ENCODE data around the gene TXNRD1. TPM values are rescaled to one million over a fixed set of nuclear protein-coding genes. Genes with fewer than 3 reads are reported as not detected.

The TXNRD1 gene
- total and polyA plus RNA-seq, 9 donors, result 30.2 to 44.2 (median 40.8) TPM

GRCh38 chr12:104369708-104370107 lies 154.1 kb downstream of the TXNRD1 start:
- H3K4me3 ChIP-seq (ENCODE audit: low read length), result no peak overlapping the region
- H3K27me3 ChIP-seq (ENCODE audit: control insufficient read depth, insufficient read depth, low read length), result no peaks in the 10 kb centered on the region
- H3K9me3 ChIP-seq (replicated peaks; ENCODE audit: control insufficient read depth, low read depth, low read length), result peaks cover 8% of the 10 kb centered on the region
- no peak for DNase-seq
- H3K27ac ChIP-seq (ENCODE audit: low read length), result no peak overlapping the region
- no peaks in the 10 kb centered on the region for H3K4me1 ChIP-seq (ENCODE audit: control insufficient read depth, insufficient read depth, low read length)
- H3K36me3 ChIP-seq (ENCODE audit: control insufficient read depth, insufficient read depth, low read length), result no peaks in the 10 kb centered on the region
- no CpG with 5 or more reads among the region's 2 CpGs for WGBS (ENCODE audit: insufficient coverage)

DNA sequence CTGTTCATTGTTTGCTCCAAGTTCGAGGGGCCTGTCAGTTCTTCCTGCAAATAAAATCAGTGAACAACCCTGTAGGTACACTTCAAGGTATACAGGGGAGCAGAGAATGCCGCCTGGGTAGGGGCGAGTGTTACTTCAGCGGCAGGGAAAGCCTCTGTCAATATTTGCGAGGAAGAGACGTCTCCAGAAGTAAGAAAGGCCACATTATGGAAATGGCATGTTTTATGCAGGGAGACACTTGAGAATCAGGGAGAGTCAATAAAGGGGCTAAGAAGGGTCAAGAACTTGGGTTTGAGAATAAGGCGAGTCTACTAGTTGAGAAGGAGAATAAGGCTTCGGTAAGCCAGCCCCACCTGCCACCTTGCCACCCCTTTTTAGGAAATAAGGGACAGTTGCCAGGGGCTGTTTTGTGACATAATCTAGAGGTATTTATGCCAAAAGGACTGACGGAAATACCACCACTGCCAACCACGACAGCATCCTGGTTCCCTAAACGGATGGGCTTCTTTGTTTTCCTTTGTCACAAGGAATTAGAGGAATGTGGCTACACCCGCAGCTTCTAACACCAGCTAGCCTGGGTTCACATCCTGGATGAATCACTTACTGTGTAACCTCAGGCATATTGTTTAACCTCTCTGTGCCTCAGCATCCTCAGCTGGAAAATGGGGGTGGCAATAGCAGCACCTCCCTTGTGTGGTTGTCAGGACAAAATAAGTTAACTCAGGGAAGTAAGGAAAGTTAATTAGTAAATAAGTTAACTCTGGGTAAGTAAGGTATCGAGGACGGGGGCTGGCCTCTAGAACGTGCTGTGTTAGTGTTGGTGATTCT lies 155.7 kb downstream of the TXNRD1 start:
- H3K27me3 ChIP-seq (ENCODE audit: control insufficient read depth, insufficient read depth, low read length), result no peaks in the 10 kb centered on the region
- H3K27ac ChIP-seq (ENCODE audit: low read length), result no peak overlapping the region
- 68% methylated on average over 9 of the region's 15 CpGs for WGBS (ENCODE audit: insufficient coverage)
- no peak for DNase-seq
- no peak overlapping the region for H3K4me3 ChIP-seq (ENCODE audit: low read length)
- H3K4me1 ChIP-seq (ENCODE audit: control insufficient read depth, insufficient read depth, low read length), result no peaks in the 10 kb centered on the region
- peaks cover 8% of the 10 kb centered on the region for H3K9me3 ChIP-seq (replicated peaks; ENCODE audit: control insufficient read depth, low read depth, low read length)
- no peaks in the 10 kb centered on the region for H3K36me3 ChIP-seq (ENCODE audit: control insufficient read depth, insufficient read depth, low read length)

- no peak for DNase-seq
- WGBS (ENCODE audit: insufficient coverage), result 60% methylated on average over 10 of the region's 12 CpGs
- Histone ChIP-seq H3K27me3 (ENCODE audit: control insufficient read depth, insufficient read depth, low read length) (no peaks in the 10 kb centered on the region), H3K4me1 (ENCODE audit: control insufficient read depth, insufficient read depth, low read length) (no peaks in the 10 kb centered on the region), H3K4me3 (ENCODE audit: low read length) (no peak overlapping the region), H3K9me3 (replicated peaks; ENCODE audit: control insufficient read depth, low read depth, low read length) (peaks cover 8% of the 10 kb centered on the region), H3K36me3 (ENCODE audit: control insufficient read depth, insufficient read depth, low read length) (no peaks in the 10 kb centered on the region), H3K27ac (ENCODE audit: low read length) (no peak overlapping the region)
These were observed 156.6 kb downstream of the TXNRD1 start for GRCh38 chr12:104372061-104372720.

DNA sequence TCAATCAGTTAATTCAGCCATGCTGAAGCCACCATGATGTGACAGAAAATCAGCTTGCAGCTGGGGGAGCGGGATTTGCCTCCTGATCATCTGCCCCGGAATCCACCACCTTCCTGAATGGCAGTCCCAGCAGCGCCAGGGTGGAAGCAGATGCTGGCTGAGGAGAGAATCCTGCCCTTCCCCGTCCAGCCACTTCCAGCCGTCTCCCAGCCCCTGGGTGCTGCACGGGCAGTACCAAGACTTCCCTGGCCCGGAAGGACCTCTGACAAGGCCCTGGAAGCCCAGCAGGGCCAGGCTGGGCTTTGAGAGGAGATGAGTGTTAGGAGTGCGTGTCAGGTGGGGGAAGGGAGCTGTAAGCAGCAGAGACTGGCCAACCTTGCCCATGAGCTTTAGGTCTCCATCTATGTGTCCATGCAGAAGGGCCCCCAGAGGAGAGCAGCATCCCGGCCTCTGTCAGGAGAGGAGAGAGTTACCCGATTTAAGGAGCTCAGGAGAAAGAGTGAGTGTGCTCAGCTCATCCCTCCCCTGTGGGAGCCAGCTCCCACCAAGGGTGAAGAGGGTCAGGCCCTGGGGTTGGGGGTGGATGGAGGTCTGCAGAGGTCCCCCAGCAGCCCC lies 157.2 kb downstream of the TXNRD1 start:
- Histone ChIP-seq H3K27me3 (ENCODE audit: control insufficient read depth, insufficient read depth, low read length) (peaks cover 2% of the 10 kb centered on the region), H3K4me1 (ENCODE audit: control insufficient read depth, insufficient read depth, low read length) (no peaks in the 10 kb centered on the region), H3K36me3 (ENCODE audit: control insufficient read depth, insufficient read depth, low read length) (no peaks in the 10 kb centered on the region), H3K9me3 (replicated peaks; ENCODE audit: control insufficient read depth, low read depth, low read length) (peaks cover 8% of the 10 kb centered on the region), H3K27ac (ENCODE audit: low read length) (no peak overlapping the region), H3K4me3 (ENCODE audit: low read length) (no peak overlapping the region)
- WGBS (ENCODE audit: insufficient coverage), result 84% methylated on average over 9 of the region's 10 CpGs
- no peak for DNase-seq

- Histone ChIP-seq H3K9me3 (replicated peaks; ENCODE audit: control insufficient read depth, low read depth, low read length) (peaks cover 8% of the 10 kb centered on the region), H3K4me1 (ENCODE audit: control insufficient read depth, insufficient read depth, low read length) (no peaks in the 10 kb centered on the region), H3K4me3 (ENCODE audit: low read length) (no peak overlapping the region), H3K27ac (ENCODE audit: low read length) (no peak overlapping the region), H3K36me3 (ENCODE audit: control insufficient read depth, insufficient read depth, low read length) (no peaks in the 10 kb centered on the region), H3K27me3 (ENCODE audit: control insufficient read depth, insufficient read depth, low read length) (peaks cover 6% of the 10 kb centered on the region)
- WGBS (ENCODE audit: insufficient coverage), result no CpG with 5 or more reads among the region's 2 CpGs
- DNase-seq, result no peak
These were observed 158.5 kb downstream of the TXNRD1 start for GRCh38 chr12:104374071-104374470.

DNA sequence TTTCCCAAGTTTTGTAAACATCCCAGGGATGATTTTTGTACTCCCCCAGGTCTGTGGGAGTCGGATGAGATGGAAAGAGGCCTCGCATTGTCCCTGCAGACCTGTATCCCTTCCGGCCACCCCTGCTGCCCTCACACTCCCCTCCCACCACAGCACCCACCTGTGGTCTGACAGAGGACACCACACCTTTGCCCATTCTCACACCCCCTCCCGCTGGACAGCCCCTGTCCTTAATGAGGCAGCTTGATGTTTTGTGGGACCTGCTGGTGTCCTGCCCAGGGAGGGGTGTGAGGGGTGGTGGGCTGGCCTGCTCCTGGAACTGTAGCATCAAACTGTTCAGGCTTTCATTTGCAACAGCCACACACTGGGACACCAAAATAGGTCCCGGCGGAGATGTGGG lies 159.2 kb downstream of the TXNRD1 start:
- DNase-seq, result no peak
- peaks cover 1% of the 10 kb centered on the region for H3K9me3 ChIP-seq (replicated peaks; ENCODE audit: control insufficient read depth, low read depth, low read length)
- no peak overlapping the region for H3K27ac ChIP-seq (ENCODE audit: low read length)
- H3K27me3 ChIP-seq (ENCODE audit: control insufficient read depth, insufficient read depth, low read length), result peaks cover 6% of the 10 kb centered on the region
- 64% methylated on average over 2 of the region's 6 CpGs for WGBS (ENCODE audit: insufficient coverage)
- H3K4me1 ChIP-seq (ENCODE audit: control insufficient read depth, insufficient read depth, low read length), result no peaks in the 10 kb centered on the region
- H3K4me3 ChIP-seq (ENCODE audit: low read length), result no peak overlapping the region
- H3K36me3 ChIP-seq (ENCODE audit: control insufficient read depth, insufficient read depth, low read length), result no peaks in the 10 kb centered on the region

DNA sequence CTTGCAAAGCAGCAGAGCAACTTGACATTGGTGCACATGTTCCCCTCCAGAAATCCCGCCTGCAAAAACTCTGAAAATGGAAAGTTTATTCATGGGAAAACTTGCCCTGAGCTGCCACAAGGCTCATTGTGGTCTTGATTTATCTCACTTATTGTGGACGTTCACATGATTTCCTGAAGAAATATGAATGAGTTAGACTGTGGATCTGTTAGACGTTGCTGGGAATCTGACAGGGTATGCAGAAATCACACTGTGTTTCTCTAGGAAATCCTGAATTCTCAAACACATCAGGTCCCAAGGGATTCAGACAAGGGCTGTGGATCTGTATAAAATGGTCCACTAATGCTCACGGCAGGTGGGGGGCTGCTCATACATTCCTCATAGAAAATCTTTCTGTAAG lies 160.2 kb downstream of the TXNRD1 start:
- WGBS (ENCODE audit: insufficient coverage), result 62% methylated on average over 2 of the region's 4 CpGs
- no peak for DNase-seq
- Histone ChIP-seq H3K27me3 (ENCODE audit: control insufficient read depth, insufficient read depth, low read length) (peaks cover 6% of the 10 kb centered on the region), H3K4me3 (ENCODE audit: low read length) (no peak overlapping the region), H3K4me1 (ENCODE audit: control insufficient read depth, insufficient read depth, low read length) (no peaks in the 10 kb centered on the region), H3K9me3 (replicated peaks; ENCODE audit: control insufficient read depth, low read depth, low read length) (no peaks in the 10 kb centered on the region), H3K36me3 (ENCODE audit: control insufficient read depth, insufficient read depth, low read length) (no peaks in the 10 kb centered on the region), H3K27ac (ENCODE audit: low read length) (no peak overlapping the region)

- no peaks in the 10 kb centered on the region for H3K9me3 ChIP-seq (replicated peaks; ENCODE audit: control insufficient read depth, low read depth, low read length)
- H3K27me3 ChIP-seq (ENCODE audit: control insufficient read depth, insufficient read depth, low read length), result peaks cover 8% of the 10 kb centered on the region
- no peak for DNase-seq
- peaks cover 3% of the 10 kb centered on the region for H3K4me1 ChIP-seq (ENCODE audit: control insufficient read depth, insufficient read depth, low read length)
- no peaks in the 10 kb centered on the region for H3K36me3 ChIP-seq (ENCODE audit: control insufficient read depth, insufficient read depth, low read length)
- H3K27ac ChIP-seq (ENCODE audit: low read length), result no peak overlapping the region
- WGBS (ENCODE audit: insufficient coverage), result 66% methylated on average over 13 of the region's 18 CpGs
- H3K4me3 ChIP-seq (ENCODE audit: low read length), result no peak overlapping the region
These were observed 161.3 kb downstream of the TXNRD1 start for GRCh38 chr12:104376650-104377513.

- no peaks in the 10 kb centered on the region for H3K9me3 ChIP-seq (replicated peaks; ENCODE audit: control insufficient read depth, low read depth, low read length)
- 53% methylated on average over 3 of the region's 5 CpGs for WGBS (ENCODE audit: insufficient coverage)
- DNase-seq, result no peak
- peaks cover 8% of the 10 kb centered on the region for H3K27me3 ChIP-seq (ENCODE audit: control insufficient read depth, insufficient read depth, low read length)
- no peak overlapping the region for H3K4me3 ChIP-seq (ENCODE audit: low read length)
- H3K27ac ChIP-seq (ENCODE audit: low read length), result no peak overlapping the region
- peaks cover 5% of the 10 kb centered on the region for H3K4me1 ChIP-seq (ENCODE audit: control insufficient read depth, insufficient read depth, low read length)
- no peaks in the 10 kb centered on the region for H3K36me3 ChIP-seq (ENCODE audit: control insufficient read depth, insufficient read depth, low read length)
These were observed 161.9 kb downstream of the TXNRD1 start for GRCh38 chr12:104377514-104377812.

DNA sequence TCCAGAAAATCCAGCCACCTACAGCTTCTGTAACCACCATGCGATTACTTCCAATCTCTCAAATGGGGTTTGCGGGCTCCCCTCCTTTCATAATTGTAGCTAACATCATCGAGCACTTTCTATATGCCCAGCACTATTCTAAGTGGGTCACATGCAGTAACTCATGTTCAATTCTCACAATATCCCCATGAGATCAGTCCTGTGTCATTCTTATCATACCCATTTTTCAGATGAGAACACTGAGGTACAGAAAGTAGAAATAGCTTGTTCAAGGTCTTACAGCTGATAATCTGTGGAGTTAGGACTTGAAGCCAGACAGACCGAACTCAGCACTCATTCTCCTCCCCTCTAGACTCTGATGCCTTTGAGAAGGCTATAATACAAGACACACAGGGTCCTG lies 162.8 kb downstream of the TXNRD1 start:
- WGBS (ENCODE audit: insufficient coverage), result 97% methylated on average over 3 of the region's 4 CpGs
- H3K9me3 ChIP-seq (replicated peaks; ENCODE audit: control insufficient read depth, low read depth, low read length), result no peaks in the 10 kb centered on the region
- H3K36me3 ChIP-seq (ENCODE audit: control insufficient read depth, insufficient read depth, low read length), result no peaks in the 10 kb centered on the region
- H3K27ac ChIP-seq (ENCODE audit: low read length), result no peak overlapping the region
- H3K4me1 ChIP-seq (ENCODE audit: control insufficient read depth, insufficient read depth, low read length), result peaks cover 5% of the 10 kb centered on the region
- no peak for DNase-seq
- peaks cover 8% of the 10 kb centered on the region for H3K27me3 ChIP-seq (ENCODE audit: control insufficient read depth, insufficient read depth, low read length)
- H3K4me3 ChIP-seq (ENCODE audit: low read length), result no peak overlapping the region

Data from muscle of leg (tissue), 11 donors.